Astrocyte (in vitro differentiated cells and primary cell): ENCODE data around the gene HPSE2. TPM values are rescaled to one million over a fixed set of nuclear protein-coding genes. Genes with fewer than 3 reads are reported as not detected.

ENCODE experiments used
- DNase-seq: peaks from one replicate; pipeline ENCODE4 v3.0.0-alpha.2; 2010; ENCODE audit warnings: low read depth
- FAIRE-seq: peaks from 2 replicates; lab custom pipeline; 2011; peaks lifted over from hg19 to GRCh38; lab: Jason Lieb, UNC
- H2AFZ ChIP-seq: 2 replicates; pipeline ENCODE4 v1.6.0; 2012; ENCODE audit warnings: low read depth, low read length, inconsistent platforms
- H3K27ac ChIP-seq: 2 replicates; pipeline ENCODE4 v1.5.1; 2011; ENCODE audit warnings: low read depth, low read length, inconsistent platforms
- H3K27me3 ChIP-seq: 2 replicates; pipeline ENCODE4 v1.6.0; 2011; ENCODE audit warnings: low read length, inconsistent platforms; ENCODE audit not compliant: insufficient read depth
- H3K36me3 ChIP-seq: 2 replicates; pipeline ENCODE4 v1.5.1; 2011; ENCODE audit warnings: low read length, inconsistent platforms; ENCODE audit not compliant: insufficient read depth
- H3K4me1 ChIP-seq: 2 replicates; pipeline ENCODE4 v1.5.1; 2011; ENCODE audit warnings: low read length, inconsistent platforms; ENCODE audit not compliant: insufficient read depth
- H3K4me2 ChIP-seq: 2 replicates; pipeline ENCODE4 v1.6.0; 2012; ENCODE audit warnings: low read length, inconsistent platforms
- H3K4me3 ChIP-seq: 2 replicates; pipeline ENCODE4 v1.5.1; 2011; ENCODE audit warnings: low read depth, mild to moderate bottlenecking, low read length, inconsistent platforms; ENCODE audit not compliant: insufficient read depth
- H3K79me2 ChIP-seq: 2 replicates; pipeline ENCODE4 v1.6.0; 2012; ENCODE audit warnings: mild to moderate bottlenecking, low read length, inconsistent platforms; ENCODE audit not compliant: insufficient read depth
- H3K9ac ChIP-seq: 2 replicates; pipeline ENCODE4 v1.6.0; 2012; ENCODE audit warnings: mild to moderate bottlenecking, low read length, inconsistent platforms
- H3K9me3 ChIP-seq: 2 replicates; pipeline ENCODE4 v1.5.1; 2012; ENCODE audit warnings: low read depth, mild to moderate bottlenecking, low read length, inconsistent platforms; ENCODE audit not compliant: insufficient read depth
- H4K20me1 ChIP-seq: 2 replicates; pipeline ENCODE4 v1.6.0; 2012; ENCODE audit warnings: low read length, inconsistent platforms; ENCODE audit not compliant: insufficient read depth
- H3K27ac Mint-ChIP-seq: one replicate; pipeline ENCODE4 v1.8.0; 2021; ENCODE audit warnings: mild to moderate bottlenecking, mixed read lengths; ENCODE audit not compliant: unreplicated experiment
- H3K27me3 Mint-ChIP-seq: one replicate; pipeline ENCODE4 v1.8.0; 2021; ENCODE audit warnings: low read depth, mixed read lengths; ENCODE audit not compliant: unreplicated experiment
- H3K36me3 Mint-ChIP-seq: one replicate; pipeline ENCODE4 v1.8.0; 2021; ENCODE audit warnings: low read depth, mixed read lengths; ENCODE audit not compliant: unreplicated experiment
- H3K4me1 Mint-ChIP-seq: one replicate; pipeline ENCODE4 v1.8.0; 2021; ENCODE audit warnings: low read depth, mixed read lengths; ENCODE audit not compliant: unreplicated experiment
- H3K4me3 Mint-ChIP-seq: one replicate; pipeline ENCODE4 v1.8.0; 2021; ENCODE audit warnings: mild to moderate bottlenecking, moderate library complexity, mixed read lengths; ENCODE audit not compliant: unreplicated experiment
- H3K9me3 Mint-ChIP-seq: one replicate; pipeline ENCODE4 v1.8.0; 2021; ENCODE audit warnings: mild to moderate bottlenecking, mixed read lengths; ENCODE audit not compliant: unreplicated experiment
- EZH2 ChIP-seq: IDR thresholded peaks from 2 replicates; pipeline ENCODE4 v1.6.1; 2012; ENCODE audit warnings: mild to moderate bottlenecking, low read length, inconsistent platforms; ENCODE audit not compliant: insufficient read depth
- total RNA-seq: library from RNA; stranded (reverse); gene quantifications from 2 replicates; pipeline ENCODE4 v1.2.1, GENCODE V29; 2021
- TF ChIP-seq, protein P1 (sequence below): IDR thresholded peaks from 2 replicates; pipeline ENCODE4 v1.5.1; 2011; ENCODE audit warnings: low read depth, mild to moderate bottlenecking, inconsistent platforms, low read length, moderate library complexity; ENCODE audit not compliant: insufficient read depth

The HPSE2 gene
- total RNA-seq, 1 donor from 2014 or later: 0.14 TPM

DNA sequence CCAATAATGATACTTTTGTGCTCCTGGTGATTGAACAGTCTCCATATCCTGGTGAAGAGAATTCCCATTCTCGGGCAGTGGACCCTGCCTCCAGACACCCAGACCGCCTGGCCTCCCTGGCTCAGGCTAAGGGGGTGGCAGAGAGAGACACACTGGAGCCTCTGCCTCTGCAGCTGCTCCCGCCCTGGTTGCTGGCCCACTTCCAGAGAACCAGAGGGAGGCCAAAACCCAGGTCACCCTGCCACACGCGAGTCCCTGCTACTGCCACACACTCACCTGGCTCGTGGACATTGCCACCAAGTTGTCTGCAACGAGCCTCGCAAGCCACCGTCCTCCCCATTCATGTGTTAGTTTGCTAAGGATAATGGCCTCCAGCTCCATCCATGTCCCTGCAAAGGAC, 221.8 kb downstream of the HPSE2 start:
- H3K4me2 ChIP-seq: no peak overlapping the region
- FAIRE-seq (no peak), DNase-seq (no peak)
- H4K20me1 ChIP-seq: no peaks in the 10 kb centered on the region
- no peaks in the 10 kb centered on the region for H3K79me2 ChIP-seq
- H3K4me1 ChIP-seq: no peaks in the 10 kb centered on the region
- H3K36me3 Mint-ChIP-seq: no peaks in the 10 kb centered on the region
- H3K27ac ChIP-seq: no peak overlapping the region
- no peaks in the 10 kb centered on the region for H3K27me3 ChIP-seq
- peaks cover 1% of the 10 kb centered on the region for H3K9me3 Mint-ChIP-seq
- no peak overlapping the region for H2AFZ ChIP-seq
- H3K4me3 ChIP-seq: no peak overlapping the region
- no peaks in the 10 kb centered on the region for H3K9me3 ChIP-seq
- peaks cover under 1% of the 10 kb centered on the region for H3K4me1 Mint-ChIP-seq
- no peak overlapping the region for H3K4me3 Mint-ChIP-seq
- no peaks in the 10 kb centered on the region for H3K36me3 ChIP-seq
- H3K27me3 Mint-ChIP-seq: no peaks in the 10 kb centered on the region
- no peak overlapping the region for H3K9ac ChIP-seq
- no peak overlapping the region for H3K27ac Mint-ChIP-seq
- no peak for TF ChIP-seq EZH2
- TF ChIP-seq, protein P1, sequence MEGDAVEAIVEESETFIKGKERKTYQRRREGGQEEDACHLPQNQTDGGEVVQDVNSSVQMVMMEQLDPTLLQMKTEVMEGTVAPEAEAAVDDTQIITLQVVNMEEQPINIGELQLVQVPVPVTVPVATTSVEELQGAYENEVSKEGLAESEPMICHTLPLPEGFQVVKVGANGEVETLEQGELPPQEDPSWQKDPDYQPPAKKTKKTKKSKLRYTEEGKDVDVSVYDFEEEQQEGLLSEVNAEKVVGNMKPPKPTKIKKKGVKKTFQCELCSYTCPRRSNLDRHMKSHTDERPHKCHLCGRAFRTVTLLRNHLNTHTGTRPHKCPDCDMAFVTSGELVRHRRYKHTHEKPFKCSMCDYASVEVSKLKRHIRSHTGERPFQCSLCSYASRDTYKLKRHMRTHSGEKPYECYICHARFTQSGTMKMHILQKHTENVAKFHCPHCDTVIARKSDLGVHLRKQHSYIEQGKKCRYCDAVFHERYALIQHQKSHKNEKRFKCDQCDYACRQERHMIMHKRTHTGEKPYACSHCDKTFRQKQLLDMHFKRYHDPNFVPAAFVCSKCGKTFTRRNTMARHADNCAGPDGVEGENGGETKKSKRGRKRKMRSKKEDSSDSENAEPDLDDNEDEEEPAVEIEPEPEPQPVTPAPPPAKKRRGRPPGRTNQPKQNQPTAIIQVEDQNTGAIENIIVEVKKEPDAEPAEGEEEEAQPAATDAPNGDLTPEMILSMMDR: no peak

DNA sequence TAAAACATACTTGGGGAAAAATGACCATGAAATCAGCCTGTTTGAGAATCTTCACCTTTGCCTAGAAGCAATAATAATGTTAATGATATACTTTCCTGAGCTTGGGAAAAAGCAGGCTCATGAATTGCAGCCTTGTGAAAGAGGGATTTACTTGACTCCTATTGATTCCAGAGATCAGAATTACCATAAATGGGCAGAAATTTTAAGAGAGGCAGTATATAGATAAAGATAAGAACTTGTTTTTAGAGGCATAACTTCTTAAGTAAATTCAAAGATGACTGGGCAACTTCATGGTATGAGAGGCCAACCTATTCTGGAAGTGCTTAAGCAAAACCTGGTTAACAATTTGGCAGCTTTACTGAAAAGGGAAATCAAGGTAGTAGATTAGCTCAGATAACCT, 225.4 kb downstream of the HPSE2 start:
- no peak overlapping the region for H2AFZ ChIP-seq
- no peak overlapping the region for H3K27ac Mint-ChIP-seq
- no peak for TF ChIP-seq EZH2
- TF ChIP-seq, protein P1: no peak
- no peaks in the 10 kb centered on the region for H3K27me3 ChIP-seq
- peaks cover 7% of the 10 kb centered on the region for H3K9me3 Mint-ChIP-seq
- H3K27me3 Mint-ChIP-seq: no peaks in the 10 kb centered on the region
- no peaks in the 10 kb centered on the region for H3K79me2 ChIP-seq
- DNase-seq (no peak), FAIRE-seq (no peak)
- no peak overlapping the region for H3K4me3 Mint-ChIP-seq
- no peak overlapping the region for H3K4me2 ChIP-seq
- H3K27ac ChIP-seq: no peak overlapping the region
- H3K4me1 Mint-ChIP-seq: peaks cover 4% of the 10 kb centered on the region
- no peak overlapping the region for H3K9ac ChIP-seq
- H3K36me3 ChIP-seq: no peaks in the 10 kb centered on the region
- peaks cover 7% of the 10 kb centered on the region for H3K9me3 ChIP-seq
- H3K36me3 Mint-ChIP-seq: no peaks in the 10 kb centered on the region
- H4K20me1 ChIP-seq: no peaks in the 10 kb centered on the region
- no peak overlapping the region for H3K4me3 ChIP-seq
- no peaks in the 10 kb centered on the region for H3K4me1 ChIP-seq

DNA sequence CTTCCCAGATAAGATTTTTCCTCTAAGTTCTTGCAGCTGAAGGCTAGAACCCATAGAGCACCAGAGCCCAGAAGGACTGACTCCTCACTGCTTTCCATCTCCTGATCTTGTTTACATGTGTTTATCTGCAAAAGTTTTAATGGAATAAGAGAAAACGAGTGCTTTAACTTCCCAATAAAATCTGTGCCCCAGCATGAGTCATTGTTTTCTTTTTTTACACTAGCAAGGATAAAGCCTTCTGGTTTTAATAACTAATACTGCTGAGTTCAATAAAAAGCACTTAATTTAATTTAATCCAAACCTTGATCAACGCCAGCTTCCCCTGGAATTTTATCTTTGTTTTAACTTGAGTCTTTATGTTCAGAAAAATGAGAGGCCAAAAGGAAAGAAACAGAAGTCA, 227.6 kb downstream of the HPSE2 start:
- H3K79me2 ChIP-seq: no peaks in the 10 kb centered on the region
- H4K20me1 ChIP-seq: no peaks in the 10 kb centered on the region
- H3K36me3 Mint-ChIP-seq: no peaks in the 10 kb centered on the region
- no peak for DNase-seq
- no peak overlapping the region for H2AFZ ChIP-seq
- no peaks in the 10 kb centered on the region for H3K27me3 Mint-ChIP-seq
- no peak overlapping the region for H3K27ac Mint-ChIP-seq
- no peak for TF ChIP-seq EZH2
- TF ChIP-seq, protein P1: no peak
- no peak overlapping the region for H3K27ac ChIP-seq
- H3K4me3 Mint-ChIP-seq: no peak overlapping the region
- no peaks in the 10 kb centered on the region for H3K4me1 ChIP-seq
- no peaks in the 10 kb centered on the region for H3K36me3 ChIP-seq
- no peak for FAIRE-seq
- peaks cover 6% of the 10 kb centered on the region for H3K9me3 Mint-ChIP-seq
- H3K27me3 ChIP-seq: no peaks in the 10 kb centered on the region
- no peak overlapping the region for H3K4me3 ChIP-seq
- H3K9ac ChIP-seq: no peak overlapping the region
- H3K9me3 ChIP-seq: peaks cover 7% of the 10 kb centered on the region
- peaks cover 4% of the 10 kb centered on the region for H3K4me1 Mint-ChIP-seq
- H3K4me2 ChIP-seq: no peak overlapping the region
